ENCODE measurements around the gene FLNB. TPM values are rescaled to one million over a fixed set of nuclear protein-coding genes. Genes with fewer than 3 reads are reported as not detected.

FLNB gene
- polyA plus RNA-seq, 1 of the 3 experiments (the other 2 are of a cell fraction), result 127 TPM

DNA sequence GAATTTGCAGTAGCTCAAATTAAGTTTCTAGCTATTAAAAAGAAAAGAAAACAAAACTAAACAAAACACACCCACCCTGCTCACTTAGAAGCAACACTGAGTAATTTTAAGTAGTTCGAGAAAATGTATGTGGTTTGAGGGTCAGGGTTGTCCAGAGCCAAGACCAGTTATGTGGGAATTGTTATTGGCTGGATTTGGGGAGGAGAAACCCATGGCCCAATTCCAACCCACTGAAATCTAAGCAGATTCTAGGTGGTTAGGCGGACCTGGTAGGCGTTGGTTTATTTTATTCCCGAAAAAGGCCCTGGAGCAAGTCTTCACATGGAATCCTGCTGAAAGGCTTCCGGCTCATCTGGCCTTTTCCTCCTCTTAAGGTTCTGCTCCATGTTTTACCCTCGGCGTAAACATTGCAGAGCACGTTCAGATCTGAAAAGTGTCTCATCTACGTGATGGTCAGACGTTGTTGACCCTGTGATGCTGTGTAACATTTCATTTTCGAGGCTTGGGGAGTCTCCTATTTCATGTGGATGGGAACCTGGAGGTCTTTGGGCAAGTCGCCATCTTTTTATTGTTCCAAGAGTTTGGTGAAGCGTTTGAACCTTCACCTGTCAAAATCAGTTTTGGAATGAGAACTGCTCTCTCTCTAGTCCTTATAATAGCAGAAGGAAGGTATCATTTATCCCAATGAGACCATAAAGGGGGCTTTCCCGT, 64.0 kb downstream of the FLNB start:
- Histone ChIP-seq H3K9me2 (no peaks in the 10 kb centered on the region), H3K4me2 (no peak overlapping the region), H3K9me3 (no peaks in the 10 kb centered on the region), H3F3A (replicated peaks; ENCODE audit: insufficient read depth) (peaks cover 3% of the 10 kb centered on the region), H2AFZ (ENCODE audit: low read depth) (no peak overlapping the region), H4K20me1 (ENCODE audit: insufficient read depth) (peaks cover 50% of the 10 kb centered on the region), H3K4me3 (ENCODE audit: low read depth in 2 of 2, low read length in 1 of 2) (no peak overlapping the region), H3K9ac (no peak overlapping the region), H3K36me3 (replicated peaks in 1 of 2; ENCODE audit: control insufficient read depth in 1 of 2, insufficient read depth in 2 of 2, low read length in 1 of 2) (peaks cover 5 to 7% of the 10 kb centered on the region in 2 experiments), H3K27ac (ENCODE audit: low read depth in 2 of 2, low read length in 1 of 2) (no peak overlapping the region), H3K4me1 (ENCODE audit: control insufficient read depth in 1 of 2, insufficient read depth in 2 of 2, low read depth in 1 of 2, low read length in 1 of 2) (peaks cover 2 to 10% of the 10 kb centered on the region in 2 experiments; a peak in 3 of 4 replicates), H3K27me3 (ENCODE audit: insufficient read depth) (no peaks in the 10 kb centered on the region), H3K79me2 (ENCODE audit: insufficient read depth) (peaks cover 99% of the 10 kb centered on the region)
- no peak for TF ChIP-seq MEF2A (IDR thresholded peaks at IDR 0.05; ENCODE audit: borderline replicate concordance, low read depth)
- TF ChIP-seq NRF1 (IDR thresholded peaks at IDR 0.05; ENCODE audit: low read depth, low read length), result no peak
- no peak for TF ChIP-seq RCOR1 (IDR thresholded peaks at IDR 0.05; ENCODE audit: low read length)
- TF ChIP-seq FOXM1 (IDR thresholded peaks at IDR 0.05; ENCODE audit: low read depth), result no peak
- TF ChIP-seq TCF12 (IDR thresholded peaks at IDR 0.05), result no peak
- TF ChIP-seq SIN3A (IDR thresholded peaks at IDR 0.05; ENCODE audit: borderline replicate concordance, low read depth, low read length), result no peak
- no peak for TF ChIP-seq RAD21 (IDR thresholded peaks at IDR 0.05; ENCODE audit: low read length)
- no peak for TF ChIP-seq TEAD4 (IDR thresholded peaks at IDR 0.05; ENCODE audit: borderline replicate concordance, insufficient read depth)
- TF ChIP-seq, protein P1, sequence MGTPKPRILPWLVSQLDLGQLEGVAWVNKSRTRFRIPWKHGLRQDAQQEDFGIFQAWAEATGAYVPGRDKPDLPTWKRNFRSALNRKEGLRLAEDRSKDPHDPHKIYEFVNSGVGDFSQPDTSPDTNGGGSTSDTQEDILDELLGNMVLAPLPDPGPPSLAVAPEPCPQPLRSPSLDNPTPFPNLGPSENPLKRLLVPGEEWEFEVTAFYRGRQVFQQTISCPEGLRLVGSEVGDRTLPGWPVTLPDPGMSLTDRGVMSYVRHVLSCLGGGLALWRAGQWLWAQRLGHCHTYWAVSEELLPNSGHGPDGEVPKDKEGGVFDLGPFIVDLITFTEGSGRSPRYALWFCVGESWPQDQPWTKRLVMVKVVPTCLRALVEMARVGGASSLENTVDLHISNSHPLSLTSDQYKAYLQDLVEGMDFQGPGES (IDR thresholded peaks at IDR 0.05; ENCODE audit: low read depth, low read length), result no peak
- TF ChIP-seq, protein P2, sequence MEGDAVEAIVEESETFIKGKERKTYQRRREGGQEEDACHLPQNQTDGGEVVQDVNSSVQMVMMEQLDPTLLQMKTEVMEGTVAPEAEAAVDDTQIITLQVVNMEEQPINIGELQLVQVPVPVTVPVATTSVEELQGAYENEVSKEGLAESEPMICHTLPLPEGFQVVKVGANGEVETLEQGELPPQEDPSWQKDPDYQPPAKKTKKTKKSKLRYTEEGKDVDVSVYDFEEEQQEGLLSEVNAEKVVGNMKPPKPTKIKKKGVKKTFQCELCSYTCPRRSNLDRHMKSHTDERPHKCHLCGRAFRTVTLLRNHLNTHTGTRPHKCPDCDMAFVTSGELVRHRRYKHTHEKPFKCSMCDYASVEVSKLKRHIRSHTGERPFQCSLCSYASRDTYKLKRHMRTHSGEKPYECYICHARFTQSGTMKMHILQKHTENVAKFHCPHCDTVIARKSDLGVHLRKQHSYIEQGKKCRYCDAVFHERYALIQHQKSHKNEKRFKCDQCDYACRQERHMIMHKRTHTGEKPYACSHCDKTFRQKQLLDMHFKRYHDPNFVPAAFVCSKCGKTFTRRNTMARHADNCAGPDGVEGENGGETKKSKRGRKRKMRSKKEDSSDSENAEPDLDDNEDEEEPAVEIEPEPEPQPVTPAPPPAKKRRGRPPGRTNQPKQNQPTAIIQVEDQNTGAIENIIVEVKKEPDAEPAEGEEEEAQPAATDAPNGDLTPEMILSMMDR (IDR thresholded peaks at IDR 0.05), result no peak
- POLR2A ChIA-PET, result no interaction called here
- WGBS (ENCODE audit: low lambda C conversion rate), result 85% methylated on average over 14 of the region's 14 CpGs
- CTCF ChIA-PET, result interaction anchor here (1.0 to 1.4 kb wide), 2 partner anchors 64 to 65 kb away, joined by 3 read pairs; no protein-coding TSS in a partner anchor
- DNase-seq, result no peak

DNA sequence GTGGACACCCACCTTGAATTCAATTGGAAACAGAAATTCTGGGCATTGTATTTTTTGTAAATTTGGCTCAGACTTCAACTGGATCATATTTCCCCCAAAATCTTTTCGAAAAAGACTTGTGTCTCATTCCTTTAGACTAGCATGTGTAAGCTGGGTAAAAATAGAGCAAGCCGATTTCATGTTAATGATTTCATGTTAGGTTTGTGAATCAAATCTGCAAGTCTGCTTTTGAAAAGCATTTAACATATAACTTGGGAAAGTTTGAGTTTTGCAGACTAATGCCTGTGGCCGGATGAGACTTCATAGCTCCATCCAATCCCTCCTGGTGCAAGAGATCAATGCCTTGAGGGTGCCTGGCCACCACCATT, 64.5 kb downstream of the FLNB start:
- Histone ChIP-seq H3K9me2 (no peaks in the 10 kb centered on the region), H3K36me3 (replicated peaks in 1 of 2; ENCODE audit: control insufficient read depth in 1 of 2, insufficient read depth in 2 of 2, low read length in 1 of 2) (peaks cover 11% of the 10 kb centered on the region in 2 experiments), H2AFZ (ENCODE audit: low read depth) (no peak overlapping the region), H3K9ac (no peak overlapping the region), H3K27me3 (ENCODE audit: insufficient read depth) (no peaks in the 10 kb centered on the region), H3K27ac (ENCODE audit: low read depth in 2 of 2, low read length in 1 of 2) (no peak overlapping the region), H3K4me2 (no peak overlapping the region), H3K9me3 (no peaks in the 10 kb centered on the region), H4K20me1 (ENCODE audit: insufficient read depth) (peaks cover 48% of the 10 kb centered on the region), H3K4me1 (ENCODE audit: control insufficient read depth in 1 of 2, insufficient read depth in 2 of 2, low read depth in 1 of 2, low read length in 1 of 2) (peaks cover 0 to 10% of the 10 kb centered on the region in 2 experiments; a peak in 1 of 4 replicates), H3F3A (replicated peaks; ENCODE audit: insufficient read depth) (peaks cover 3% of the 10 kb centered on the region), H3K79me2 (ENCODE audit: insufficient read depth) (peaks cover 99% of the 10 kb centered on the region), H3K4me3 (ENCODE audit: low read depth in 2 of 2, low read length in 1 of 2) (no peak overlapping the region)
- CTCF ChIA-PET, result no interaction called here
- DNase-seq, result no peak
- TF ChIP-seq JUND (IDR thresholded peaks at IDR 0.05), result no peak
- no peak for TF ChIP-seq EP300 (IDR thresholded peaks at IDR 0.05; ENCODE audit: borderline replicate concordance in 1 of 2, low read depth in 1 of 2, low read length in 1 of 2)
- TF ChIP-seq, protein P3, sequence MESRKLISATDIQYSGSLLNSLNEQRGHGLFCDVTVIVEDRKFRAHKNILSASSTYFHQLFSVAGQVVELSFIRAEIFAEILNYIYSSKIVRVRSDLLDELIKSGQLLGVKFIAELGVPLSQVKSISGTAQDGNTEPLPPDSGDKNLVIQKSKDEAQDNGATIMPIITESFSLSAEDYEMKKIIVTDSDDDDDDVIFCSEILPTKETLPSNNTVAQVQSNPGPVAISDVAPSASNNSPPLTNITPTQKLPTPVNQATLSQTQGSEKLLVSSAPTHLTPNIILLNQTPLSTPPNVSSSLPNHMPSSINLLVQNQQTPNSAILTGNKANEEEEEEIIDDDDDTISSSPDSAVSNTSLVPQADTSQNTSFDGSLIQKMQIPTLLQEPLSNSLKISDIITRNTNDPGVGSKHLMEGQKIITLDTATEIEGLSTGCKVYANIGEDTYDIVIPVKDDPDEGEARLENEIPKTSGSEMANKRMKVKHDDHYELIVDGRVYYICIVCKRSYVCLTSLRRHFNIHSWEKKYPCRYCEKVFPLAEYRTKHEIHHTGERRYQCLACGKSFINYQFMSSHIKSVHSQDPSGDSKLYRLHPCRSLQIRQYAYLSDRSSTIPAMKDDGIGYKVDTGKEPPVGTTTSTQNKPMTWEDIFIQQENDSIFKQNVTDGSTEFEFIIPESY (IDR thresholded peaks at IDR 0.05; ENCODE audit: borderline replicate concordance, low read depth), result no peak
- TF ChIP-seq FOXM1 (IDR thresholded peaks at IDR 0.05; ENCODE audit: low read depth), result no peak
- no peak for TF ChIP-seq SMC3 (IDR thresholded peaks at IDR 0.05; ENCODE audit: low read depth, low read length)
- TF ChIP-seq GATA2 (CRISPR knock-in tag; IDR thresholded peaks at IDR 0.05), result no peak
- TF ChIP-seq GABPA (IDR thresholded peaks at IDR 0.05; ENCODE audit: low read depth), result no peak
- TF ChIP-seq MXI1 (IDR thresholded peaks at IDR 0.05; ENCODE audit: low read depth, low read length), result no peak
- TF ChIP-seq RCOR1 (IDR thresholded peaks at IDR 0.05; ENCODE audit: low read length), result no peak
- no peak for TF ChIP-seq ELF1 (IDR thresholded peaks at IDR 0.05)
- TF ChIP-seq NRF1 (IDR thresholded peaks at IDR 0.05; ENCODE audit: low read depth, low read length), result no peak
- TF ChIP-seq FOSL2 (IDR thresholded peaks at IDR 0.05; ENCODE audit: borderline replicate concordance, low read depth), result no peak
- TF ChIP-seq EZH2phosphoT487 (IDR thresholded peaks at IDR 0.05; ENCODE audit: borderline replicate concordance, low read depth), result no peak
- TF ChIP-seq, protein P4, sequence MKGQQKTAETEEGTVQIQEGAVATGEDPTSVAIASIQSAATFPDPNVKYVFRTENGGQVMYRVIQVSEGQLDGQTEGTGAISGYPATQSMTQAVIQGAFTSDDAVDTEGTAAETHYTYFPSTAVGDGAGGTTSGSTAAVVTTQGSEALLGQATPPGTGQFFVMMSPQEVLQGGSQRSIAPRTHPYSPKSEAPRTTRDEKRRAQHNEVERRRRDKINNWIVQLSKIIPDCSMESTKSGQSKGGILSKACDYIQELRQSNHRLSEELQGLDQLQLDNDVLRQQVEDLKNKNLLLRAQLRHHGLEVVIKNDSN (IDR thresholded peaks at IDR 0.05; ENCODE audit: borderline replicate concordance, low read depth), result no peak
- TF ChIP-seq CHD2 (IDR thresholded peaks at IDR 0.05; ENCODE audit: low read length, partially characterized antibody), result no peak
- POLR2A ChIA-PET, result no interaction called here
- WGBS (ENCODE audit: low lambda C conversion rate), result 83% methylated on average over 3 of the region's 3 CpGs

Measured in SK-N-SH (cell line).